Glutamatergic neuron (in vitro differentiated cells): Measurements from ENCODE around the gene HLA-E. TPM values are rescaled to one million over a fixed set of nuclear protein-coding genes. Genes with fewer than 3 reads are reported as not detected.

Experiments used
- DNase-seq: peaks from one replicate; pipeline ENCODE4 v3.0.0; 2022
- H3K27ac Mint-ChIP-seq: one replicate; pipeline ENCODE4 v1.8.0; 2020; ENCODE audit warnings: mild to moderate bottlenecking, mixed read lengths, inconsistent platforms; ENCODE audit not compliant: unreplicated experiment
- H3K27me3 Mint-ChIP-seq: one replicate; pipeline ENCODE4 v1.8.0; 2020; ENCODE audit warnings: mild to moderate bottlenecking, moderate library complexity, mixed read lengths, inconsistent platforms; ENCODE audit not compliant: unreplicated experiment
- H3K36me3 Mint-ChIP-seq: one replicate; pipeline ENCODE4 v1.8.0; 2020; ENCODE audit warnings: mild to moderate bottlenecking, mixed read lengths, inconsistent platforms; ENCODE audit not compliant: unreplicated experiment
- H3K4me1 Mint-ChIP-seq: one replicate; pipeline ENCODE4 v1.8.0; 2020; ENCODE audit warnings: mild to moderate bottlenecking, low read depth, mixed read lengths, inconsistent platforms; ENCODE audit not compliant: unreplicated experiment
- H3K4me3 Mint-ChIP-seq: one replicate; pipeline ENCODE4 v1.8.0; 2020; ENCODE audit warnings: mild to moderate bottlenecking, mixed read lengths, inconsistent platforms; ENCODE audit not compliant: unreplicated experiment
- H3K9me3 Mint-ChIP-seq: one replicate; pipeline ENCODE4 v1.8.0; 2020; ENCODE audit warnings: mild to moderate bottlenecking, moderate library complexity, mixed read lengths, inconsistent platforms; ENCODE audit not compliant: unreplicated experiment
- CTCF ChIP-seq: fragments of 200-600 bp; sonication (generic); IDR thresholded peaks from one replicate; pipeline ENCODE4 v1.5.0; 2021; ENCODE audit not compliant: partially characterized antibody, unreplicated experiment
- long read RNA-seq: library from polyadenylated mRNA; unstranded; transcript quantifications from one replicate; pipeline ENCODE4 v2.0.0, GENCODE V29; 2020; ENCODE audit not compliant: unreplicated experiment
- total RNA-seq: library from RNA; stranded (reverse); fragmentation: NEBNext Ultra II Directional; extraction: Animal tissue kit (Norgen Biotek cat#: 25700); gene quantifications from one replicate; pipeline ENCODE4 v1.2.1, GENCODE V29; 2021; ENCODE audit not compliant: unreplicated experiment

HLA-E gene
- total RNA-seq: 18.1 TPM
- long read RNA-seq, transcript HLA-E-201 (8 exons, 2,601 nt): major isoform, 13 of 14 reads
- long read RNA-seq, partial matches to known transcripts: 0 of 14 reads
- long read RNA-seq, other reads (novel, unspliced or antisense): 1 of 14 reads

- Mint-ChIP-seq H3K9me3 (peaks cover 2% of the 10 kb centered on the region), H3K27ac (no peak within 1 kb of the TSS), H3K27me3 (peaks cover 6% of the 10 kb centered on the region), H3K4me1 (peaks cover 1% of the 10 kb centered on the region), H3K36me3 (no peaks in the 10 kb centered on the region), H3K4me3 (peak within 1 kb of the TSS; percentile 91)
- TF ChIP-seq CTCF: no peak
- DNase-seq: peak; percentile 67
Measured at GRCh38 chr6:30489081-30490025, at the start of gene HLA-E. TSS of gene HLA-E (plus strand) at chr6:30489509. CDS start at chr6:30489532, 23 bp downstream.

DNA sequence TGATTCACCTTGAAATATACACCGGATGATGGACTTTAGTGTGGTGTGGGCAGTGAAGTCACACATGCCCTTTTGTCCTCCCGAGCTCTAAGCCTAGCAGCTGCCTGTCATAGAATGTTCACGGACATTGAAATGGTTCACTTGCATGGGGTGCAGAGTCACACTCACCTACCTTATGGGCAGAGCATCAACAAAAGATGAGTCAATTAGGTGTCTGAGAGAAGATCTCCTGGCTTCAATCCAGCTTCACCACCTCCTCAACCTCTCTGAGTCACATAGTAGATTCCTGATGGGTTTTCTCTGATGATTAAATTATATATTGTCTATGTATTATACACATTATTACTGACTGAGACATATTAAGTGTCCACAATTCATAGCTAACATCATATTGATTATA, 48.1 kb upstream of the HLA-E start:
- no peaks in the 10 kb centered on the region for H3K4me1 Mint-ChIP-seq
- no peak for TF ChIP-seq CTCF
- H3K27me3 Mint-ChIP-seq: peaks cover 12% of the 10 kb centered on the region
- no peaks in the 10 kb centered on the region for H3K36me3 Mint-ChIP-seq
- DNase-seq: no peak
- no peak overlapping the region for H3K4me3 Mint-ChIP-seq
- H3K27ac Mint-ChIP-seq: no peak overlapping the region
- H3K9me3 Mint-ChIP-seq: no peaks in the 10 kb centered on the region

DNA sequence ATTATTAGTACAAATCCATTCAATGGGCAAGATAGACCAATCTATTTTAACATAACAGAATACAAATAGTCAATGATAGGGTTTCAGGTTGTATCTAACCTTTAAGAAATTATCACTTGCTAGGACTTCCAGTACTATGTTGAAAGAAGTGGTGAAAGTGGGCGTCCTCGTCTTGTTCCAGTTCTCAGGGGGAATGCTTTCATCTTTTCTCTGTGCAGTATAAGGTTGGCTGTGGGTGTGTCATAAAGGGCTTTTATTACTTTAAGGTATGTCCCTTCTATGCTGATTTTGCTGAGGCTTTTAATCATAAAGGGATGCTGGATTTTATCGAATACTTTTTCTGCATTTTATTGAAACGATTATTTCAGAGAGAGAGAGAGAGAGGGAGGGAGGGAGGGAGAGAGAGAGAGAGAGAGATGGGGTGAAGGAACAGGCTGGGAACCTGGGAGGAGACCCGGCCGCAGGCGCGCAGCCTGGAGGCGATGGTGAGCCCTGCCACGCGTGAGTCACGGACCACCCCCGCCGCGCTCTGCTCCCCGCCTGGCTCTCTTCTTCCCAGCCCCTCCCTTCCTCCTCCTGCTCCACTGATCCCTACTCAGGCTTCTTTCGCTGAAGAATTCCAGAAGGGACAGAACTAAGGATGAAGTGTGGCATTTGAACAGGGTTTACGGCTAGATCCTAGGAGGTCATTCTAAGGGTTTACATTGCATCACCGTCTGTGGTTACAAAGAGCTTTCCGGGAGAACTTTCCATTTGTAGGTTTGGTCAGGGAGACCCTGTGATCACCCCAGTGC, 45.5 kb upstream of the HLA-E start:
- no peaks in the 10 kb centered on the region for H3K9me3 Mint-ChIP-seq
- no peak overlapping the region for H3K27ac Mint-ChIP-seq
- no peak overlapping the region for H3K4me3 Mint-ChIP-seq
- no peaks in the 10 kb centered on the region for H3K36me3 Mint-ChIP-seq
- no peak for DNase-seq
- no peak for TF ChIP-seq CTCF
- no peaks in the 10 kb centered on the region for H3K4me1 Mint-ChIP-seq
- H3K27me3 Mint-ChIP-seq: peaks cover 15% of the 10 kb centered on the region

DNA sequence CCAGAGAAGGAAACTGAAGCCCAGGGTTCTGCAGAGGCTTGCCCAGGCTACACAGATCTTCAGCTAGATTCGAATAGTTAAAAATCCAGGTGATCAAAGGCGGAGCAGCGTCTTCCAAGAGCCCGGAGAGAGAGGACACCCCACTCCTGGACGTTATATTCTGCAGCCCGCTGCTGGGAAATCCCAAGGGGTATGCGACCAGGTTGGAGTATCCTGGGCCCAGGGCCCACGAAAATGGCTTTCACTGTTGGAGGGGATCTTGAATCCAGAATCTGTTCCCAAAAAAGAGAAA, 44.9 kb upstream of the HLA-E start:
- no peaks in the 10 kb centered on the region for H3K9me3 Mint-ChIP-seq
- no peak overlapping the region for H3K4me3 Mint-ChIP-seq
- no peak for DNase-seq
- no peak overlapping the region for H3K27ac Mint-ChIP-seq
- TF ChIP-seq CTCF: no peak
- no peaks in the 10 kb centered on the region for H3K36me3 Mint-ChIP-seq
- no peaks in the 10 kb centered on the region for H3K4me1 Mint-ChIP-seq
- peaks cover 15% of the 10 kb centered on the region for H3K27me3 Mint-ChIP-seq

DNA sequence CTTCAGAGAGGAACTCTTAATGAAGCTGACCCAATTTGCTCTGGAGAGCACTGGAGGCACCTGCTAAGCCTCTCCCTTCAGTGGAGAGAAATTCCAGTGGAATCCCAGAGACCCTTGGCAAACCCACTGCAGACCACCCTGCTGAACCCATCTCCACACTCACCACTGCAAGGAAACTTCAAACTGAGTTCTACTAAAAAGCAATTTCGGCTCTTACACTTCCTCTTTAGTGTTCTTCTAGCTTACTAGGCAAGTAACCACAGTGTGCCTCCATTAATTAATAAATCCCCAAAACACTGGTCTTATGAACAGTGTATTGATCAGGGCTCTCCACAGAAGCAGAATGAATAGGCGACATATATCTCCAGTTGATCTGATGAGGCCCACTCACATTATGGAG, 43.0 kb upstream of the HLA-E start:
- Mint-ChIP-seq H3K4me3 (no peak overlapping the region), H3K27me3 (peaks cover 22% of the 10 kb centered on the region), H3K9me3 (no peaks in the 10 kb centered on the region), H3K4me1 (no peaks in the 10 kb centered on the region), H3K36me3 (no peaks in the 10 kb centered on the region), H3K27ac (no peak overlapping the region)
- no peak for TF ChIP-seq CTCF
- DNase-seq: no peak
